ENCODE measurements around the gene ONECUT1.

DNA sequence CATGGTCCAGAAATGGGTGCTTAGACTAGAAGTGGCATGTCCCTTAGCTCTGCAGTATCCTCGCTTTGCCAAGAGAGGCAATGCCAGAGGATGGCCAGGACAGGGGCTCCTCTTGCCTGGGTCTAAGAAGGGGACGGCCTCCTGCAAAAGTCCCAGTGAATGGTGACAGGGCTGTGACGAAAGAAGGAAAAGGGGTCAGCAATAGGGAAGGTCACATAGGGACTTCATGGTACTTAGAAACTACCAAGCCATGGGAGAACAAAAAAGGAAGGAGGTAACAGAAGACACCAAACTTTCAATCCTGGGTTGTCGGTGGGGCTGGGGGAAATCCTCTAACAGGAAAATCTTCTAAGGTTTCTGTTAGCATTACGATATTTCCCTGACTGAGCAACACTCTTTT lies 74.7 kb downstream of the ONECUT1 start:
- TF ChIP-seq, protein P1, sequence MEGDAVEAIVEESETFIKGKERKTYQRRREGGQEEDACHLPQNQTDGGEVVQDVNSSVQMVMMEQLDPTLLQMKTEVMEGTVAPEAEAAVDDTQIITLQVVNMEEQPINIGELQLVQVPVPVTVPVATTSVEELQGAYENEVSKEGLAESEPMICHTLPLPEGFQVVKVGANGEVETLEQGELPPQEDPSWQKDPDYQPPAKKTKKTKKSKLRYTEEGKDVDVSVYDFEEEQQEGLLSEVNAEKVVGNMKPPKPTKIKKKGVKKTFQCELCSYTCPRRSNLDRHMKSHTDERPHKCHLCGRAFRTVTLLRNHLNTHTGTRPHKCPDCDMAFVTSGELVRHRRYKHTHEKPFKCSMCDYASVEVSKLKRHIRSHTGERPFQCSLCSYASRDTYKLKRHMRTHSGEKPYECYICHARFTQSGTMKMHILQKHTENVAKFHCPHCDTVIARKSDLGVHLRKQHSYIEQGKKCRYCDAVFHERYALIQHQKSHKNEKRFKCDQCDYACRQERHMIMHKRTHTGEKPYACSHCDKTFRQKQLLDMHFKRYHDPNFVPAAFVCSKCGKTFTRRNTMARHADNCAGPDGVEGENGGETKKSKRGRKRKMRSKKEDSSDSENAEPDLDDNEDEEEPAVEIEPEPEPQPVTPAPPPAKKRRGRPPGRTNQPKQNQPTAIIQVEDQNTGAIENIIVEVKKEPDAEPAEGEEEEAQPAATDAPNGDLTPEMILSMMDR (conservative IDR thresholded peaks at IDR 0.05; ENCODE audit: low read length): no peak
- no peak for TF ChIP-seq EZH2phosphoT487 (IDR thresholded peaks at IDR 0.05; ENCODE audit: borderline replicate concordance, low read depth, low read length)

All from OCI-LY7 (cell line).